GM19395 (cell line): ENCODE data around the gene INVS.
A peak's percentile ranks its signal among the peaks of the same experiment; 100 is the strongest.
"Not testable (repeated sequence)": the region's sequence is repeated elsewhere in the genome, so short reads cannot be mapped to it uniquely, and the experiment has no call there.

Experiments used
- ATAC-seq: cut with Tn5 transposase; IDR thresholded peaks from one replicate; pipeline ENCODE4 v1.9.1; 2021; ENCODE audit warnings: mild to moderate bottlenecking, moderate library complexity; ENCODE audit not compliant: unreplicated experiment

Gene INVS, protein sequence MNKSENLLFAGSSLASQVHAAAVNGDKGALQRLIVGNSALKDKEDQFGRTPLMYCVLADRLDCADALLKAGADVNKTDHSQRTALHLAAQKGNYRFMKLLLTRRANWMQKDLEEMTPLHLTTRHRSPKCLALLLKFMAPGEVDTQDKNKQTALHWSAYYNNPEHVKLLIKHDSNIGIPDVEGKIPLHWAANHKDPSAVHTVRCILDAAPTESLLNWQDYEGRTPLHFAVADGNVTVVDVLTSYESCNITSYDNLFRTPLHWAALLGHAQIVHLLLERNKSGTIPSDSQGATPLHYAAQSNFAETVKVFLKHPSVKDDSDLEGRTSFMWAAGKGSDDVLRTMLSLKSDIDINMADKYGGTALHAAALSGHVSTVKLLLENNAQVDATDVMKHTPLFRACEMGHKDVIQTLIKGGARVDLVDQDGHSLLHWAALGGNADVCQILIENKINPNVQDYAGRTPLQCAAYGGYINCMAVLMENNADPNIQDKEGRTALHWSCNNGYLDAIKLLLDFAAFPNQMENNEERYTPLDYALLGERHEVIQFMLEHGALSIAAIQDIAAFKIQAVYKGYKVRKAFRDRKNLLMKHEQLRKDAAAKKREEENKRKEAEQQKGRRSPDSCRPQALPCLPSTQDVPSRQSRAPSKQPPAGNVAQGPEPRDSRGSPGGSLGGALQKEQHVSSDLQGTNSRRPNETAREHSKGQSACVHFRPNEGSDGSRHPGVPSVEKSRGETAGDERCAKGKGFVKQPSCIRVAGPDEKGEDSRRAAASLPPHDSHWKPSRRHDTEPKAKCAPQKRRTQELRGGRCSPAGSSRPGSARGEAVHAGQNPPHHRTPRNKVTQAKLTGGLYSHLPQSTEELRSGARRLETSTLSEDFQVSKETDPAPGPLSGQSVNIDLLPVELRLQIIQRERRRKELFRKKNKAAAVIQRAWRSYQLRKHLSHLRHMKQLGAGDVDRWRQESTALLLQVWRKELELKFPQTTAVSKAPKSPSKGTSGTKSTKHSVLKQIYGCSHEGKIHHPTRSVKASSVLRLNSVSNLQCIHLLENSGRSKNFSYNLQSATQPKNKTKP

GRCh38 chr9:100098887-100099721 is at the start of gene INVS, which contains the start of gene ERP44:
INVS (plus strand) TSS chr9:100099243; CDS start chr9:100104522, 5,279 bp downstream.
ERP44 (minus strand) TSS chr9:100099000; CDS start chr9:100098840, 160 bp downstream.
- peak; percentile 97 for ATAC-seq

DNA sequence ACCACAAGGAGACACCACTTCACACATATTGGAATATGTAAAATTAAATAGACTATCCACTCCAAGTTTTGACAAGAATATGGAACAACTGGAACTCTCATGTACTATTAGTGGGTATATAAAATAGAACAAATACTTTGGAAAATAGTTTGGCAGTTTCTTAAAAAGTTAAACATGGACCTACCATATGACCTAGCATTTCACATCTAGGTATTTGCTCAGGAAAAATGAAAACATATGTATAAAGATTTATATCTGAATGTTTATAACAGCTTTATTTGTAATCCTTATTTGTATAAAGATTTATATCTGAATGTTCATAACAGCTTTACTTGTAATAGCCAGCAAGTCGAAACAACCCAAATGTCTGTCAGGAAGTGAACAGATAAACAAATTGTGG is 49.5 kb upstream of the INVS start:
- ATAC-seq, result no peak

GRCh38 chr9:100052375-100052774 is 46.7 kb upstream of the INVS start:
- no peak for ATAC-seq

DNA sequence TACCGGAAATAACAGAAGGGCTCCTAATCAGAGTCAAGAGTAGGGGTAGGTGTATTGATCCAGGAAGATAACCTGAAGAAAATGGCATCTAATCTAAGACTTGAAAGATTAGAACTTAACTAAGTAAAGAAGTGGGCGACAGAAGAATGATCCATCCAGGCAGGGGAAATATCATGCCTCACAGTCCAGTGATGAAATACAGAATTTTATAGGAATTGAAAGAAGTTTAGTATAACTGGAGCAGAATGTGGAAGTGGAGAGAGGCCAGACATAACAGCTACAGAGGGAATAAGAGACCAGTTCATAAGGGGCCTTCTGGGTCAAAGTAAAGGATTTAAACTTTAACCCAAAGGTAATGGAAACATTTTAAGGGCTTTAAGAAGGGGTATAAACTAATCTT is 42.5 kb upstream of the INVS start:
- no peak for ATAC-seq

DNA sequence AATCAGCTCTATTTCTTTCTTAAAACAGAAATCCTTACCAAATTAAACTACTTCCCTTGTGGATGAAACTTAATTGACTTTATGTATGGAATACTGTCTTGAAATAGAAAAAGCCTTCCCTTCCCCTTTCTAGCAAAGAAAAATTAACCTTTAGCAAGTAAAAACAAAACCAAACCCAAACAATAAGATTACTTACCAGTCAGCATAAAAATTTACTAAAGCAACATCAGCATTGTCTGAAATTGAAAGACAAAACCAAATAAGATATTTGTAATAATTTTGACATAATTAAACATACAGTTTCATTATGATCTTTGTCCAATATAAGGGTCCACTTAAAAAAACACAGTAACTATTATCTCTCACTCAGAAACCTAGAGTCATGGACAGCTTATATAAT is 41.4 kb upstream of the INVS start:
- ATAC-seq, result no peak

GRCh38 chr9:100058699-100059579 is 40.1 kb upstream of the INVS start:
- peak; percentile 87 for ATAC-seq

DNA sequence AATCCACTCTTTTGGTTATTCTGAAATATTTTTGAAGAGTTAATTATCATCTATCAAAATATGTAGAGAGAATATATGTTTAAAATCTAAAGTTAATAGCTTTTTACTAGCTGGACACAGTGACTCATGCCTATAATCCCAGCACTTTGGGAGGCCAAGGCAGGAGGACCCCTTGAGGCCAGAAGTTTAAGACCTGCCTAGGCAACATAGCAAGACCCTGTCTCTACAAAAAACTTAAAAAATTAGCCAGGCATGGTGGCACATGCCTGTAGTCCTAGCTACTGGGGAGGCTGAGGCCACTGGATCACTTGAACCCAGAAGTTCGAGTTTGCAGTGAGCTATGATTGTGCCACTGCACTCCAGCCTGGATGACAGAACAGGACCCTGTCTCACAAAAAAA is 36.4 kb upstream of the INVS start:
- not testable (repeated sequence) for ATAC-seq

DNA sequence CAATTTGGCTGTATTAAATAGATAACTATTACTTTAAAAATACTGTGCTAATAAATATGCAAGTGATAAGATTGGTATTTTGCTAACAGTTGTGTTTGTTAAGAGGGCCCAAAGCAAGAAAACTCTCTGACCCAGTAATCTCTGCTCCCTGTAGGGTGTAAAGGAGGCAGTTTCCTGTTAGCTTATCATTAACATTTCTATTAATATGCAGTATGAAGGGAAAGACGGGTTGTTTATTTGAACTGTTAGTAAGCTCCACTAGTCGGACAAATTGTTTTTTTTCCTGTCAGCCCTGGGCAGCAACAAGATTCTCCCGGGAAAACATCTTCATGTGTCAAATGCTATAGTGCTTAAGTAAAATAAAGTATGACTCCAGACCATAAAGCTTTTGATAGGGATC is 35.9 kb upstream of the INVS start:
- no peak for ATAC-seq

DNA sequence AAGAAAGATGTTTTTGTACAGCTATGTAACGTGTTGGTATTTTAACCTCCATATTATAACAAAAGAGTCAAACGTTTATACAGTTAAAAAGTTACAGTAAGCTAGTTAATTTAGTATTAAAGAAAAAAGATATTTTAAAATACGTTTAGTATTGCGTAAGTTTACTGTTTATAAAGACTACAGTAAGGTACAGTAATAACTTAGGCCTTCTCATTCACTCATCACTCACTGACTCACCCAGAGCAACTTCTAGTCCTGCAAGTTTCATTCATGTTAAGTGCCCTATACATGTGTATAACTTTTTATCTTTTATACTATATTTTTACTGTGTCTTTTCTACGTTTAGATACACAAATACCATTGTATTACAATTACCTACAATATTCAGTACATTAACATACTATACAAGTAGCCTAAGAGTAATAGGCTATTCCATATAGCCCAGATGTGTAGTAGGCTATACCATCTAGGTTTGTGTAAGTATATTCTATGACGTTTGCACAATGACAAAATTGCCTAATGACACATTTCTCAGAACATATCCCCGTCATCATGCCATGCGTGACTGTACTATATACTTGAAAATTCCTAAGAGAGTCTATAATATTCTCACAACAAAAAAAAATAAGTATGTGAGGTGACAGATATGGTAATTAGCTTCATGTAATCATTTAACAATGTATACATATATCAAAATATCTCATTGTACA is 34.0 kb upstream of the INVS start:
- ATAC-seq, result no peak

DNA sequence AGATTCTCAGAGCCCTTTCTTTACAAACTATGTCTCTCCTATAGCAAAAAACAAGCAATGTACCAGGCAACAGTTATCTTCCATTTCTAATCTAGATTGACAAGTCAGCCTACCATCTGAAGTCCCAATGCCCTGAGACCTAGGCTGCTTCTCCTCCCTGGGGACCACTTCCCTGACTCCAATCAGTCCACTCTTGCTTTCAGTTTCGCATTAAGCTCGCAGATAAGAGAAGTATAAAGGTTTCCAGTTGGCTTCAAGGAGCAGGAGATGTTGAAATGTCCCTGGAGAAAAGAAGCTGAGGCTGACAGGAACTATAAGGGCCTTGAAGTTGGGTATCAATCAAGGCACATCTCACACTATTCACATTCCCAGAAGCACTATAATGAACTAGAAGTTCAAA is 32.5 kb upstream of the INVS start:
- peak; percentile 66 for ATAC-seq

- not testable (repeated sequence) for ATAC-seq
Measured at GRCh38 chr9:100067990-100068389, 31.1 kb upstream of the INVS start.

DNA sequence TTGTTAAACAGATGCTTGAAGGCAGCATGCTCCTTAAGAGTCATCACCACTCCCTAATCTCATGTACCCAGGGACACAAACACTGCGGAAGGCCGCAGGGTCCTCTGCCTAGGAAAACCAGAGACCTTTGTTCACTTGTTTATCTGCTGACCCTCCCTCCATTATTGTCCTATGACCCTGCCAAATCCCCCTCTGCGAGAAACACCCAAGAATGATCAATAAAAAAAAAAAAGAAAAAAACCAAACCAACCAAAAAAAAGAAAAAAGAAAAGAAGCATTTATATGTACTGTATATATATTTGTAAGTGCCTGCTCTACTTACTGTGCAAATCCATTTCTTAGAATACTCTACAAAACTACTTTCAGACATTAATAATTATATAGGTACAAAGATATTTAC is 30.0 kb upstream of the INVS start:
- ATAC-seq, result not testable (repeated sequence)

GRCh38 chr9:100070104-100071041 is 28.7 kb upstream of the INVS start:
- ATAC-seq, result no peak

- ATAC-seq, result no peak
Measured at GRCh38 chr9:100071271-100071670, 27.8 kb upstream of the INVS start.

GRCh38 chr9:100072805-100073204 is 26.2 kb upstream of the INVS start:
- ATAC-seq, result no peak

GRCh38 chr9:100074093-100074492 is 24.9 kb upstream of the INVS start:
- no peak for ATAC-seq

DNA sequence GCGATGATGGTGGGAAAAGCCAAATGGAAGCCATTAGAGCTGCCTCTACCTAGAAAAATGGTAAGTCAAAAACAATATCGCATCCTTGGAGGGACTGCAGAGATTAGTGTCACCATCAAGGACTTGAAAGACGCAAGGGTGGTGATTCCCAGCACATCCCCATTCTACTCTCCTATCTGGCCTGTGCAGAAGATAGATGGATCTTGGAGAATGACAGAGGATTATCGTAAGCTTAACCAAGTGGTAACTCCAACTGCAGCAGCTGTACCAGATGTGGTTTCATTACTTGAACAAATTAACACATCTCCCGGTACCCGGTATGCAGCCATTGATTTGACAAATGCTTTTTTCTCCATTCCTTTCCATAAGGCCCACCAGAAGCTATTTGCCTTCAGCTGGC is 24.1 kb upstream of the INVS start:
- no peak for ATAC-seq

DNA sequence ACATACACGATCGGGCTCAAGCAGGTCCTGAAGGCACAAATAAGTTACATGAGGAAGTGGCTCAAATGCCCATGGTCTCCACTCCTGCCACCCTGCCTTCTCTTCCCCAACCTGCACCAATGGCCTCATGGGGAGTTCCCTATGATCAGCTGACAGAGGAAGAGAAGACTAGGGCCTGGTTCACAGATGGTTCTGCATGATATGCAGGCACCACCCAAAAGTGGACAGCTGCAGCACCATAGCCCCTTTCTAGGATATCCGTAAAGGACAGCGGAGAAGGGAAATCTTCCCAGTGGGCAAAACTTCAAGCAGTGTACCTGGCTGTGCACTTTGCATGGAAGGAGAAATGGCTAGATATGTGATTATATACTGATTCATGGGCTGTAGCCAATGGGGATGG is 22.8 kb upstream of the INVS start:
- ATAC-seq, result not testable (repeated sequence)
